Measurements from ENCODE around the gene SLC23A2.
"Not testable (repeated sequence)": the region's sequence is repeated elsewhere in the genome, so short reads cannot be mapped to it uniquely, and the experiment has no call there.

Gene SLC23A2

GRCh38 chr20:5024103-5024502, 22.8 kb upstream of the SLC23A2 start:
- H3K4me1 ChIP-seq (ENCODE audit: control insufficient read depth in 2 of 2, insufficient read depth in 1 of 2, low read depth in 1 of 2, low read length in 2 of 2), result no peaks in the 10 kb centered on the region
- no peak overlapping the region for H2BK120ac ChIP-seq (ENCODE audit: low read depth, low read length)
- no peak overlapping the region for H2AFZ ChIP-seq (ENCODE audit: low read length)
- H3K36me3 ChIP-seq (replicated peaks in 1 of 2; ENCODE audit: control insufficient read depth in 2 of 2, insufficient read depth in 2 of 2, low read length in 2 of 2), result no peaks in the 10 kb centered on the region
- no peak overlapping the region for H3K4me3 ChIP-seq (ENCODE audit: low read length in 2 of 2)
- no peaks in the 10 kb centered on the region for H3K9me3 ChIP-seq (replicated peaks in 1 of 2; ENCODE audit: control insufficient read depth in 2 of 2, insufficient read depth in 1 of 2, low read depth in 1 of 2, low read length in 2 of 2)
- H2BK5ac ChIP-seq (ENCODE audit: low read length), result no peak overlapping the region
- no peak overlapping the region for H2AK5ac ChIP-seq (ENCODE audit: low read depth, low read length)
- H3K9ac ChIP-seq (ENCODE audit: low read depth, low read length, poor library complexity), result no peak overlapping the region
- no peak overlapping the region for H3K18ac ChIP-seq (ENCODE audit: low read length)
- no peak overlapping the region for H3K27ac ChIP-seq (replicated peaks; ENCODE audit: low read length)
- H4K91ac ChIP-seq (ENCODE audit: low read depth, low read length, poor library complexity), result no peak overlapping the region
- no peak overlapping the region for H3K4ac ChIP-seq (ENCODE audit: low read length)
- H3K27me3 ChIP-seq (ENCODE audit: control insufficient read depth in 3 of 3, insufficient read depth in 3 of 3, low read depth in 1 of 3, low read length in 3 of 3), result no peaks in the 10 kb centered on the region
- H2BK12ac ChIP-seq (ENCODE audit: low read length), result no peak overlapping the region
- no peak overlapping the region for H3K14ac ChIP-seq (ENCODE audit: low read length)
- WGBS, 2 donors (ENCODE audit: extremely low coverage in 2 of 2, insufficient read length in 2 of 2, insufficient replicate concordance in 1 of 2), result no CpG with 5 or more reads among the region's 6 CpGs
- H2BK15ac ChIP-seq (ENCODE audit: low read length), result no peak overlapping the region
- no peak overlapping the region for H3K4me2 ChIP-seq (ENCODE audit: insufficient read depth, low read length, poor library complexity, severe bottlenecking)
- no peaks in the 10 kb centered on the region for H3K79me1 ChIP-seq (ENCODE audit: low read depth, low read length)
- no peak for DNase-seq (ENCODE audit: low spot score)
- H4K8ac ChIP-seq (ENCODE audit: low read depth, low read length), result no peak overlapping the region
- no peak overlapping the region for H3K23ac ChIP-seq (ENCODE audit: low read depth, low read length, poor library complexity)

- not testable (repeated sequence) for H3K4me1 ChIP-seq (ENCODE audit: control insufficient read depth in 2 of 2, insufficient read depth in 1 of 2, low read depth in 1 of 2, low read length in 2 of 2); H3K14ac ChIP-seq (ENCODE audit: low read length); H2AK5ac ChIP-seq (ENCODE audit: low read depth, low read length); H2BK12ac ChIP-seq (ENCODE audit: low read length); H3K36me3 ChIP-seq (replicated peaks in 1 of 2; ENCODE audit: control insufficient read depth in 2 of 2, insufficient read depth in 2 of 2, low read length in 2 of 2); H2BK15ac ChIP-seq (ENCODE audit: low read length); H2AFZ ChIP-seq (ENCODE audit: low read length); H2BK120ac ChIP-seq (ENCODE audit: low read depth, low read length); H3K23ac ChIP-seq (ENCODE audit: low read depth, low read length, poor library complexity); H3K4me2 ChIP-seq (ENCODE audit: insufficient read depth, low read length, poor library complexity, severe bottlenecking); H3K9ac ChIP-seq (ENCODE audit: low read depth, low read length, poor library complexity); H4K91ac ChIP-seq (ENCODE audit: low read depth, low read length, poor library complexity); H3K4ac ChIP-seq (ENCODE audit: low read length); H3K79me1 ChIP-seq (ENCODE audit: low read depth, low read length); H3K27me3 ChIP-seq (ENCODE audit: control insufficient read depth in 3 of 3, insufficient read depth in 3 of 3, low read depth in 1 of 3, low read length in 3 of 3); H3K18ac ChIP-seq (ENCODE audit: low read length); H3K4me3 ChIP-seq (ENCODE audit: low read length in 2 of 2); H3K27ac ChIP-seq (replicated peaks; ENCODE audit: low read length); H3K9me3 ChIP-seq (replicated peaks in 1 of 2; ENCODE audit: control insufficient read depth in 2 of 2, insufficient read depth in 1 of 2, low read depth in 1 of 2, low read length in 2 of 2); DNase-seq (ENCODE audit: low spot score); H2BK5ac ChIP-seq (ENCODE audit: low read length); H4K8ac ChIP-seq (ENCODE audit: low read depth, low read length)
- WGBS, 2 donors (ENCODE audit: extremely low coverage in 2 of 2, insufficient read length in 2 of 2, insufficient replicate concordance in 1 of 2), result no CpG with 5 or more reads among the region's 4 CpGs
Measured at GRCh38 chr20:5023171-5023570, 21.9 kb upstream of the SLC23A2 start.

GRCh38 chr20:5020760-5021159, 19.4 kb upstream of the SLC23A2 start:
- no peak overlapping the region for H4K91ac ChIP-seq (ENCODE audit: low read depth, low read length, poor library complexity)
- no peak for DNase-seq (ENCODE audit: low spot score)
- no peak overlapping the region for H2BK120ac ChIP-seq (ENCODE audit: low read depth, low read length)
- no peak overlapping the region for H2BK5ac ChIP-seq (ENCODE audit: low read length)
- H2BK12ac ChIP-seq (ENCODE audit: low read length), result no peak overlapping the region
- H3K4ac ChIP-seq (ENCODE audit: low read length), result no peak overlapping the region
- H3K27me3 ChIP-seq (ENCODE audit: control insufficient read depth in 3 of 3, insufficient read depth in 3 of 3, low read depth in 1 of 3, low read length in 3 of 3), result no peaks in the 10 kb centered on the region
- H3K27ac ChIP-seq (replicated peaks; ENCODE audit: low read length), result no peak overlapping the region
- no CpG with 5 or more reads among the region's 5 CpGs for WGBS, 2 donors (ENCODE audit: extremely low coverage in 2 of 2, insufficient read length in 2 of 2, insufficient replicate concordance in 1 of 2)
- no peaks in the 10 kb centered on the region for H3K79me1 ChIP-seq (ENCODE audit: low read depth, low read length)
- no peak overlapping the region for H3K9ac ChIP-seq (ENCODE audit: low read depth, low read length, poor library complexity)
- no peak overlapping the region for H2BK15ac ChIP-seq (ENCODE audit: low read length)
- no peak overlapping the region for H2AFZ ChIP-seq (ENCODE audit: low read length)
- no peak overlapping the region for H3K14ac ChIP-seq (ENCODE audit: low read length)
- no peak overlapping the region for H3K4me3 ChIP-seq (ENCODE audit: low read length in 2 of 2)
- no peaks in the 10 kb centered on the region for H3K36me3 ChIP-seq (replicated peaks in 1 of 2; ENCODE audit: control insufficient read depth in 2 of 2, insufficient read depth in 2 of 2, low read length in 2 of 2)
- no peaks in the 10 kb centered on the region for H3K4me1 ChIP-seq (ENCODE audit: control insufficient read depth in 2 of 2, insufficient read depth in 1 of 2, low read depth in 1 of 2, low read length in 2 of 2)
- H3K23ac ChIP-seq (ENCODE audit: low read depth, low read length, poor library complexity), result no peak overlapping the region
- no peaks in the 10 kb centered on the region for H3K9me3 ChIP-seq (replicated peaks in 1 of 2; ENCODE audit: control insufficient read depth in 2 of 2, insufficient read depth in 1 of 2, low read depth in 1 of 2, low read length in 2 of 2)
- H2AK5ac ChIP-seq (ENCODE audit: low read depth, low read length), result no peak overlapping the region
- H3K18ac ChIP-seq (ENCODE audit: low read length), result no peak overlapping the region
- H4K8ac ChIP-seq (ENCODE audit: low read depth, low read length), result no peak overlapping the region
- H3K4me2 ChIP-seq (ENCODE audit: insufficient read depth, low read length, poor library complexity, severe bottlenecking), result no peak overlapping the region

- no peaks in the 10 kb centered on the region for H3K36me3 ChIP-seq (replicated peaks in 1 of 2; ENCODE audit: control insufficient read depth in 2 of 2, insufficient read depth in 2 of 2, low read length in 2 of 2)
- no peak overlapping the region for H2BK5ac ChIP-seq (ENCODE audit: low read length)
- no peak overlapping the region for H3K4me2 ChIP-seq (ENCODE audit: insufficient read depth, low read length, poor library complexity, severe bottlenecking)
- H2BK120ac ChIP-seq (ENCODE audit: low read depth, low read length), result no peak overlapping the region
- H3K14ac ChIP-seq (ENCODE audit: low read length), result no peak overlapping the region
- no peak overlapping the region for H2BK15ac ChIP-seq (ENCODE audit: low read length)
- no peak overlapping the region for H2AK5ac ChIP-seq (ENCODE audit: low read depth, low read length)
- H2AFZ ChIP-seq (ENCODE audit: low read length), result no peak overlapping the region
- H2BK12ac ChIP-seq (ENCODE audit: low read length), result no peak overlapping the region
- no peak for DNase-seq (ENCODE audit: low spot score)
- no peak overlapping the region for H3K27ac ChIP-seq (replicated peaks; ENCODE audit: low read length)
- no CpG with 5 or more reads among the region's 8 CpGs for WGBS, 2 donors (ENCODE audit: extremely low coverage in 2 of 2, insufficient read length in 2 of 2, insufficient replicate concordance in 1 of 2)
- no peaks in the 10 kb centered on the region for H3K9me3 ChIP-seq (replicated peaks in 1 of 2; ENCODE audit: control insufficient read depth in 2 of 2, insufficient read depth in 1 of 2, low read depth in 1 of 2, low read length in 2 of 2)
- no peak overlapping the region for H4K91ac ChIP-seq (ENCODE audit: low read depth, low read length, poor library complexity)
- H3K27me3 ChIP-seq (ENCODE audit: control insufficient read depth in 3 of 3, insufficient read depth in 3 of 3, low read depth in 1 of 3, low read length in 3 of 3), result no peaks in the 10 kb centered on the region
- no peak overlapping the region for H3K18ac ChIP-seq (ENCODE audit: low read length)
- no peaks in the 10 kb centered on the region for H3K79me1 ChIP-seq (ENCODE audit: low read depth, low read length)
- no peak overlapping the region for H3K4me3 ChIP-seq (ENCODE audit: low read length in 2 of 2)
- no peaks in the 10 kb centered on the region for H3K4me1 ChIP-seq (ENCODE audit: control insufficient read depth in 2 of 2, insufficient read depth in 1 of 2, low read depth in 1 of 2, low read length in 2 of 2)
- H4K8ac ChIP-seq (ENCODE audit: low read depth, low read length), result no peak overlapping the region
- no peak overlapping the region for H3K9ac ChIP-seq (ENCODE audit: low read depth, low read length, poor library complexity)
- no peak overlapping the region for H3K4ac ChIP-seq (ENCODE audit: low read length)
- no peak overlapping the region for H3K23ac ChIP-seq (ENCODE audit: low read depth, low read length, poor library complexity)
Measured at GRCh38 chr20:5013682-5014447, 12.6 kb upstream of the SLC23A2 start.

All from neuronal stem cell (in vitro differentiated cells).